Erythroblast (primary cell): ENCODE measurements around the gene CDKN2B-AS1.

Experiments used
- GATA1 ChIP-seq: IDR thresholded peaks from 2 replicates; pipeline ENCODE4 v1.6.1; 2011; ENCODE audit warnings: low read depth, mild to moderate bottlenecking, control low read depth, low read length, moderate library complexity
- POLR2A ChIP-seq: IDR thresholded peaks from 2 replicates; pipeline ENCODE4 v1.6.1; 2011; ENCODE audit warnings: mild to moderate bottlenecking, low read length

DNA sequence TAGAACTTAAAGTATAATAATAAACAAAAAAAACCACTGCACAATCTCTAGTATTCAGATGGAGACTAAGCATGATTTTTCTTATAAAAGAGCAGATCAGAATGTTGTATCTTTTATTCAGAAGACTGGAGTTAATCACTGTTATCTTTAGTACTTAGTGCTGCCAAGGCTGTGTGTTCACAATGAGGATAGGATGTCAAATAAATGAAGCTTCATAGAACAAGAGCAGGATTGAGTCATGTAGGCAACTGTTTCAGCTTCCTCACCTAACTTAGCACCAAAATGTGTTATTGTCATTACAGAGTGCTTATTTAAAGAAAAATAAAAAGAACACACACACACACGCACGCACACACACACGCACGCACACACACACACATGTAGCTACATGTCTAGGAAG, 72.6 kb downstream of the CDKN2B-AS1 start:
- TF ChIP-seq POLR2A, result no peak
- TF ChIP-seq GATA1, result no peak
